HCT116 (cell line): ENCODE measurements around the gene USF2. TPM values are rescaled to one million over a fixed set of nuclear protein-coding genes. Genes with fewer than 3 reads are reported as not detected.

ENCODE experiments used
- ATAC-seq: fragments of 200-7000 bp; cut with Tn5 transposase; 2 replicates; pipeline ENCODE4 v1.9.1; 2020; ENCODE audit warnings: mild to moderate bottlenecking, moderate library complexity
- BruUV-seq: library from RNA; stranded (reverse); fragments of 400-500 nt; replicated peaks from 2 replicates; lab custom pipeline; 2021; lab: Mats Ljungman, UMichigan
- CTCF ChIA-PET: fragments of 300-600 bp; sonication (Branson Sonifier 250); formaldehyde crosslinking; loops from one replicate; lab custom pipeline; 2021; ENCODE audit warnings: antibody characterized with exemption; lab: Charles Lee
- POLR2A ChIA-PET: fragments of 300-600, 350-600 bp; sonication (Branson Sonifier 250); formaldehyde crosslinking; loops from one replicate; lab custom pipeline; 2021; ENCODE audit warnings: antibody characterized with exemption; lab: Charles Lee
- RAD21 ChIA-PET, 2 experiments: fragments of 300-600 bp; sonication (Branson Sonifier 250); formaldehyde crosslinking; loops; one replicate each; lab custom pipeline; 2023; ENCODE audit warnings: low total read pairs in 2 of 2; ENCODE audit not compliant: uncharacterized antibody in 2 of 2, unreplicated experiment in 2 of 2, low non-redundant PET in 1 of 2; lab: Charles Lee
- DNase-seq: peaks from one replicate; pipeline ENCODE4 v3.0.0-alpha.2; 2010; ENCODE audit warnings: low read depth, low spot score
- H2AFZ ChIP-seq: fragments of 200-600 bp; shearing (Covaris generic), sonication (generic); 2 replicates; pipeline ENCODE4 v1.6.1; 2017; ENCODE audit warnings: low read depth, mixed run types, mixed read lengths, antibody characterized with exemption, low read length; ENCODE audit not compliant: poor library complexity, severe bottlenecking
- H3K27ac ChIP-seq: 2 replicates; pipeline ENCODE4 v1.5.1; 2012; ENCODE audit warnings: low read depth, low read length
- H3K27me3 ChIP-seq: fragments of 200-600 bp; sonication (generic); 2 replicates; pipeline ENCODE4 v1.6.1; 2016; ENCODE audit warnings: mixed run types, low read length, mixed read lengths; ENCODE audit not compliant: insufficient read depth
- H3K36me3 ChIP-seq, 2 experiments: fragments of 200-500 bp in 1 of 2; fragments of 200-600 bp in 1 of 2; sonication (Bioruptor generic) in 1 of 2; sonication (generic) in 1 of 2; 2 replicates each; pipeline versions ENCODE4 v1.5.1 to v1.6.1; 2014 to 2016; ENCODE audit warnings: low read length in 2 of 2, inconsistent platforms in 1 of 2, mixed read lengths in 1 of 2, mixed run types in 1 of 2; ENCODE audit not compliant: insufficient read depth in 2 of 2, control insufficient read depth in 1 of 2
- H3K4me1 ChIP-seq, 2 experiments: fragments of 200-600 bp in 1 of 2; sonication (generic) in 1 of 2; 2 replicates each; pipeline versions ENCODE4 v1.5.1 to v1.6.1; 2012 to 2017; ENCODE audit warnings: low read length in 2 of 2, inconsistent platforms in 1 of 2, mild to moderate bottlenecking in 1 of 2, mixed read lengths in 1 of 2, mixed run types in 1 of 2, moderate library complexity in 1 of 2; ENCODE audit not compliant: insufficient read depth in 2 of 2, control insufficient read depth in 1 of 2
- H3K4me2 ChIP-seq: fragments of 200-600 bp; sonication (generic); 2 replicates; pipeline ENCODE4 v1.6.1; 2017; ENCODE audit warnings: mixed run types, low read length, mixed read lengths
- H3K4me3 ChIP-seq, 2 experiments: fragments of 200-600 bp in 1 of 2; sonication (generic) in 1 of 2; replicated peaks in 1 of 2; 2 replicates each; pipeline ENCODE4 v1.5.1; 2011 to 2016; ENCODE audit warnings: low read length in 2 of 2, control low read depth in 1 of 2, low read depth in 1 of 2, mild to moderate bottlenecking in 1 of 2, mixed read lengths in 1 of 2, mixed run types in 1 of 2
- H3K79me2 ChIP-seq: fragments of 200-600 bp; sonication (generic); 2 replicates; pipeline ENCODE4 v1.6.1; 2017; ENCODE audit warnings: mild to moderate bottlenecking, mixed run types, low read length, moderate library complexity, mixed read lengths; ENCODE audit not compliant: insufficient read depth
- H3K9ac ChIP-seq: fragments of 200-600 bp; sonication (generic); 2 replicates; pipeline ENCODE4 v1.6.1; 2016; ENCODE audit warnings: low read length, mixed read lengths
- H3K9me2 ChIP-seq: fragments of 200-600 bp; sonication (generic), shearing (Covaris generic); 2 replicates; pipeline ENCODE4 v1.6.1; 2017; ENCODE audit warnings: mixed run types, mild to moderate bottlenecking, moderate library complexity; ENCODE audit not compliant: insufficient read depth
- H3K9me3 ChIP-seq, 2 experiments: fragments of 200-500 bp in 1 of 2; fragments of 200-600 bp in 1 of 2; sonication (Bioruptor generic) in 1 of 2; sonication (generic) in 1 of 2; 2 replicates each; pipeline ENCODE4 v1.6.1; 2014 to 2017; ENCODE audit warnings: low read length in 2 of 2, mixed read lengths in 2 of 2, inconsistent platforms in 1 of 2, low read depth in 1 of 2, mild to moderate bottlenecking in 1 of 2, mixed run types in 1 of 2, moderate library complexity in 1 of 2; ENCODE audit not compliant: control insufficient read depth in 1 of 2, insufficient read depth in 1 of 2
- H4K20me1 ChIP-seq: fragments of 200-600 bp; sonication (generic), shearing (Covaris generic); 2 replicates; pipeline ENCODE4 v1.6.1; 2017; ENCODE audit warnings: mixed run types, mild to moderate bottlenecking, moderate library complexity; ENCODE audit not compliant: insufficient read depth
- CBX3 ChIP-seq: IDR thresholded peaks from 2 replicates; pipeline ENCODE4 v1.6.1; 2012; ENCODE audit warnings: low read depth
- CEBPB ChIP-seq: IDR thresholded peaks from 2 replicates; pipeline ENCODE4 v1.6.1; 2012; ENCODE audit warnings: low read depth
- EZH2phosphoT487 ChIP-seq: fragments of 200-600 bp; IDR thresholded peaks from 2 replicates; pipeline ENCODE4 v1.6.1; 2018; ENCODE audit warnings: antibody characterized with exemption, borderline replicate concordance
- FOSL1 ChIP-seq: IDR thresholded peaks from 2 replicates; pipeline ENCODE4 v1.6.1; 2012; ENCODE audit warnings: low read depth
- POLR2A ChIP-seq: IDR thresholded peaks from 2 replicates; pipeline ENCODE4 v1.7.0; 2011; ENCODE audit warnings: borderline replicate concordance; ENCODE audit not compliant: insufficient read depth, insufficient read length; ENCODE audit errors: extremely low read depth
- POLR2AphosphoS5 ChIP-seq: IDR thresholded peaks from 2 replicates; pipeline ENCODE4 v1.6.1; 2011; ENCODE audit warnings: mild to moderate bottlenecking, low read depth, low read length, moderate library complexity
- RAD21 ChIP-seq: IDR thresholded peaks from 2 replicates; pipeline ENCODE4 v1.6.1; 2012; ENCODE audit warnings: low read depth, mild to moderate bottlenecking
- SIN3A ChIP-seq: IDR thresholded peaks from 2 replicates; pipeline ENCODE4 v1.6.1; 2012; ENCODE audit warnings: low read depth
- SRF ChIP-seq: IDR thresholded peaks from 2 replicates; pipeline ENCODE4 v1.6.1; 2012; ENCODE audit warnings: low read depth
- TCF7L2 ChIP-seq: IDR thresholded peaks from 2 replicates; pipeline ENCODE4 v1.7.0; 2011; ENCODE audit warnings: borderline replicate concordance, inconsistent platforms; ENCODE audit not compliant: insufficient read depth, insufficient read length; ENCODE audit errors: extremely low read depth
- YY1 ChIP-seq: IDR thresholded peaks from 2 replicates; pipeline ENCODE4 v1.6.1; 2011; ENCODE audit warnings: low read length, low read depth, moderate library complexity, mild to moderate bottlenecking; ENCODE audit not compliant: insufficient replicate concordance; ENCODE audit errors: extremely low read depth
- ZFX ChIP-seq: fragments of 450-650 bp; IDR thresholded peaks from 2 replicates; pipeline ENCODE4 v1.6.1; 2017
- intact Hi-C: fragments of 100-400 bp; cut with micrococcal nuclease; formaldehyde crosslinking; loops from 2 replicates; pipeline ENCODE4 v1.10.0; 2022
- total RNA-seq: library from RNA; stranded (reverse); gene quantifications from one replicate; pipeline ENCODE4 v1.2.1, GENCODE V29; 2021; ENCODE audit not compliant: unreplicated experiment
- TF ChIP-seq, protein P1 (sequence below): IDR thresholded peaks from 2 replicates; pipeline ENCODE4 v1.6.1; 2012
- TF ChIP-seq, protein P2 (sequence below): IDR thresholded peaks from 2 replicates; pipeline ENCODE4 v1.6.1; 2012; ENCODE audit warnings: low read depth
- TF ChIP-seq, protein P3 (sequence below): IDR thresholded peaks from 2 replicates; pipeline ENCODE4 v1.6.1; 2011; ENCODE audit warnings: mild to moderate bottlenecking, low read length, moderate library complexity; ENCODE audit not compliant: insufficient replicate concordance; ENCODE audit errors: extremely low read depth

The USF2 gene
- total RNA-seq, 1 experiment from 2014 or later: 98.4 TPM

DNA sequence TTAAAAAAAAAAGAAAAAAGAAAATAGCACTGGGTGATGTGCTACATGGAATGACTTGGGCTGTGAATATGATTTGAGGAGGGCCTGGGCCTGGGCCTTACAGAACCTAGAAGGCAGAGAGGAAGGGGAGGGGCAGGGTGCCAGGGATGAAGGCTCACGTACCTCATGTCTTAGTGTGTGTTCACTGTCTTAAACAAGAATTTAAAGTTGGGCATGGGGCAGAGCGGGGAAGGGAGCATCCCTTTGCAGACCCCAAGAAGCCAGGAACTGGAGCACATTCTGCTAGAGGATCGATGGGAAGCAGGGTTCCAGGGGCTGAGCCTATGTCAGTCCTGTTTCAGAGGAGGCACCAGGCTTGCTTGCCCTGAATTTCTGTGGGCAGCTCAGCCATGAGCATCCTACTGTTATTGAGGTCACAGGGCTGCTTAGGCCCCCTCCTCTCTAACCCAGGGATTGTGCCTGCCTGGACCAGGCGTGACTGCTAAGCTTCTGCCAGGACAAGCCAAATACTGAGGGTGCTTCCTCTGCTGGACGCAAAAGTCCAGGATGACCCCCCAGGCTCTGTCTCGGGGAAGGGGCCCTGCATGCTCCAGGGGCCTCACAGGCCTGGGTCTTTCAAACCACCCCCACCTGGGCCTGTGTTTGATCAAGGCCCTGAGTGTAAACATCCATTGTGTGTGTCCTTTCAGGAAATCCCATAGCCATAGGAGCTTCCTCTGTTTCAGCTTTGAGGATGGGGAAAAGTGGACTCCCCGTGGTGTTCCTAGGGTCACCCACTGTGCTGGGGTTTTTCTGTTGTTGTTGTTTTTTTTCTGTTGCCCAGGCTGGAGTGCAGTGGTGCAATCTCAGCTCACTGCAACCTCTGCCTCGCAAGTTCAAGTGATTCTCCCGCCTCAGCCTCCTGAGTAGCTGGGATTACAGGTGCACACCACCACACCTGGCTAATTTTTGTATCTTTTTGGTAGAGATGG lies 15.2 kb upstream of the USF2 start:
- no peaks in the 10 kb centered on the region for H3K9me2 ChIP-seq

More for the DNA sequence above, 15.2 kb upstream of the USF2 start:
- H3K36me3 ChIP-seq: peaks cover 31 to 42% of the 10 kb centered on the region in 2 experiments
- no peak overlapping the region for H3K4me3 ChIP-seq
- H3K27ac ChIP-seq: no peak overlapping the region
- H2AFZ ChIP-seq: no peak overlapping the region
- RAD21 ChIA-PET: no interaction called here
- intact Hi-C loops: no loop called here
- no peak for TF ChIP-seq ZFX
- TF ChIP-seq CEBPB: no peak
- TF ChIP-seq, protein P1, sequence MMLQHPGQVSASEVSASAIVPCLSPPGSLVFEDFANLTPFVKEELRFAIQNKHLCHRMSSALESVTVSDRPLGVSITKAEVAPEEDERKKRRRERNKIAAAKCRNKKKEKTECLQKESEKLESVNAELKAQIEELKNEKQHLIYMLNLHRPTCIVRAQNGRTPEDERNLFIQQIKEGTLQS: no peak
- no peak for TF ChIP-seq EZH2phosphoT487
- TF ChIP-seq SIN3A: no peak
- TF ChIP-seq, protein P2, sequence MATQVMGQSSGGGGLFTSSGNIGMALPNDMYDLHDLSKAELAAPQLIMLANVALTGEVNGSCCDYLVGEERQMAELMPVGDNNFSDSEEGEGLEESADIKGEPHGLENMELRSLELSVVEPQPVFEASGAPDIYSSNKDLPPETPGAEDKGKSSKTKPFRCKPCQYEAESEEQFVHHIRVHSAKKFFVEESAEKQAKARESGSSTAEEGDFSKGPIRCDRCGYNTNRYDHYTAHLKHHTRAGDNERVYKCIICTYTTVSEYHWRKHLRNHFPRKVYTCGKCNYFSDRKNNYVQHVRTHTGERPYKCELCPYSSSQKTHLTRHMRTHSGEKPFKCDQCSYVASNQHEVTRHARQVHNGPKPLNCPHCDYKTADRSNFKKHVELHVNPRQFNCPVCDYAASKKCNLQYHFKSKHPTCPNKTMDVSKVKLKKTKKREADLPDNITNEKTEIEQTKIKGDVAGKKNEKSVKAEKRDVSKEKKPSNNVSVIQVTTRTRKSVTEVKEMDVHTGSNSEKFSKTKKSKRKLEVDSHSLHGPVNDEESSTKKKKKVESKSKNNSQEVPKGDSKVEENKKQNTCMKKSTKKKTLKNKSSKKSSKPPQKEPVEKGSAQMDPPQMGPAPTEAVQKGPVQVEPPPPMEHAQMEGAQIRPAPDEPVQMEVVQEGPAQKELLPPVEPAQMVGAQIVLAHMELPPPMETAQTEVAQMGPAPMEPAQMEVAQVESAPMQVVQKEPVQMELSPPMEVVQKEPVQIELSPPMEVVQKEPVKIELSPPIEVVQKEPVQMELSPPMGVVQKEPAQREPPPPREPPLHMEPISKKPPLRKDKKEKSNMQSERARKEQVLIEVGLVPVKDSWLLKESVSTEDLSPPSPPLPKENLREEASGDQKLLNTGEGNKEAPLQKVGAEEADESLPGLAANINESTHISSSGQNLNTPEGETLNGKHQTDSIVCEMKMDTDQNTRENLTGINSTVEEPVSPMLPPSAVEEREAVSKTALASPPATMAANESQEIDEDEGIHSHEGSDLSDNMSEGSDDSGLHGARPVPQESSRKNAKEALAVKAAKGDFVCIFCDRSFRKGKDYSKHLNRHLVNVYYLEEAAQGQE: no peak
- TF ChIP-seq CBX3: no peak
- TF ChIP-seq POLR2AphosphoS5: no peak
- TF ChIP-seq, protein P3, sequence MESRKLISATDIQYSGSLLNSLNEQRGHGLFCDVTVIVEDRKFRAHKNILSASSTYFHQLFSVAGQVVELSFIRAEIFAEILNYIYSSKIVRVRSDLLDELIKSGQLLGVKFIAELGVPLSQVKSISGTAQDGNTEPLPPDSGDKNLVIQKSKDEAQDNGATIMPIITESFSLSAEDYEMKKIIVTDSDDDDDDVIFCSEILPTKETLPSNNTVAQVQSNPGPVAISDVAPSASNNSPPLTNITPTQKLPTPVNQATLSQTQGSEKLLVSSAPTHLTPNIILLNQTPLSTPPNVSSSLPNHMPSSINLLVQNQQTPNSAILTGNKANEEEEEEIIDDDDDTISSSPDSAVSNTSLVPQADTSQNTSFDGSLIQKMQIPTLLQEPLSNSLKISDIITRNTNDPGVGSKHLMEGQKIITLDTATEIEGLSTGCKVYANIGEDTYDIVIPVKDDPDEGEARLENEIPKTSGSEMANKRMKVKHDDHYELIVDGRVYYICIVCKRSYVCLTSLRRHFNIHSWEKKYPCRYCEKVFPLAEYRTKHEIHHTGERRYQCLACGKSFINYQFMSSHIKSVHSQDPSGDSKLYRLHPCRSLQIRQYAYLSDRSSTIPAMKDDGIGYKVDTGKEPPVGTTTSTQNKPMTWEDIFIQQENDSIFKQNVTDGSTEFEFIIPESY: no peak
- no peak for TF ChIP-seq FOSL1
- TF ChIP-seq POLR2A: no peak
- TF ChIP-seq SRF: no peak
- no peak for TF ChIP-seq TCF7L2
- no peak for TF ChIP-seq YY1
- TF ChIP-seq RAD21: no peak
- H3K27me3 ChIP-seq: no peaks in the 10 kb centered on the region
- no peaks in the 10 kb centered on the region for H3K9me3 ChIP-seq
- CTCF ChIA-PET: no interaction called here
- H4K20me1 ChIP-seq: peaks cover 7% of the 10 kb centered on the region
- BruUV-seq: no TSS peak
- H3K79me2 ChIP-seq: peaks cover 82% of the 10 kb centered on the region
- no peak for DNase-seq
- H3K4me1 ChIP-seq: peaks cover 3 to 11% of the 10 kb centered on the region in 2 experiments; a peak in 3 of 4 replicates
- POLR2A ChIA-PET: no interaction called here
- H3K4me2 ChIP-seq: no peak overlapping the region
- ATAC-seq: no peak
- H3K9ac ChIP-seq: no peak overlapping the region
